Measurements from ENCODE around the gene KBTBD6.
"Not testable (repeated sequence)": the region's sequence is repeated elsewhere in the genome, so short reads cannot be mapped to it uniquely, and the experiment has no call there.

Gene KBTBD6

GRCh38 chr13:41107104-41107571 is 25.5 kb downstream of the KBTBD6 start:
- Histone ChIP-seq H3K9me3 (no peaks in the 10 kb centered on the region), H3K4me1 (no peaks in the 10 kb centered on the region), H3K4me3 (no peak overlapping the region), H3K27me3 (no peaks in the 10 kb centered on the region), H3K27ac (no peak overlapping the region), H3K36me3 (no peaks in the 10 kb centered on the region)
- intact Hi-C loops (cut with DNase I; ENCODE audit: low total_unique reads), result no loop called here
- TF ChIP-seq, protein P1, sequence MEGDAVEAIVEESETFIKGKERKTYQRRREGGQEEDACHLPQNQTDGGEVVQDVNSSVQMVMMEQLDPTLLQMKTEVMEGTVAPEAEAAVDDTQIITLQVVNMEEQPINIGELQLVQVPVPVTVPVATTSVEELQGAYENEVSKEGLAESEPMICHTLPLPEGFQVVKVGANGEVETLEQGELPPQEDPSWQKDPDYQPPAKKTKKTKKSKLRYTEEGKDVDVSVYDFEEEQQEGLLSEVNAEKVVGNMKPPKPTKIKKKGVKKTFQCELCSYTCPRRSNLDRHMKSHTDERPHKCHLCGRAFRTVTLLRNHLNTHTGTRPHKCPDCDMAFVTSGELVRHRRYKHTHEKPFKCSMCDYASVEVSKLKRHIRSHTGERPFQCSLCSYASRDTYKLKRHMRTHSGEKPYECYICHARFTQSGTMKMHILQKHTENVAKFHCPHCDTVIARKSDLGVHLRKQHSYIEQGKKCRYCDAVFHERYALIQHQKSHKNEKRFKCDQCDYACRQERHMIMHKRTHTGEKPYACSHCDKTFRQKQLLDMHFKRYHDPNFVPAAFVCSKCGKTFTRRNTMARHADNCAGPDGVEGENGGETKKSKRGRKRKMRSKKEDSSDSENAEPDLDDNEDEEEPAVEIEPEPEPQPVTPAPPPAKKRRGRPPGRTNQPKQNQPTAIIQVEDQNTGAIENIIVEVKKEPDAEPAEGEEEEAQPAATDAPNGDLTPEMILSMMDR (IDR thresholded peaks at IDR 0.05), result no peak
- no peak for DNase-seq

GRCh38 chr13:41099986-41100385 is 32.6 kb downstream of the KBTBD6 start:
- no peak overlapping the region for H3K4me3 ChIP-seq
- DNase-seq, result no peak
- intact Hi-C loops (cut with DNase I; ENCODE audit: low total_unique reads), result no loop called here
- H3K27ac ChIP-seq, result no peak overlapping the region
- H3K27me3 ChIP-seq, result no peaks in the 10 kb centered on the region
- TF ChIP-seq, protein P1 (IDR thresholded peaks at IDR 0.05), result no peak
- H3K36me3 ChIP-seq, result no peaks in the 10 kb centered on the region
- H3K9me3 ChIP-seq, result no peaks in the 10 kb centered on the region
- no peaks in the 10 kb centered on the region for H3K4me1 ChIP-seq

DNA sequence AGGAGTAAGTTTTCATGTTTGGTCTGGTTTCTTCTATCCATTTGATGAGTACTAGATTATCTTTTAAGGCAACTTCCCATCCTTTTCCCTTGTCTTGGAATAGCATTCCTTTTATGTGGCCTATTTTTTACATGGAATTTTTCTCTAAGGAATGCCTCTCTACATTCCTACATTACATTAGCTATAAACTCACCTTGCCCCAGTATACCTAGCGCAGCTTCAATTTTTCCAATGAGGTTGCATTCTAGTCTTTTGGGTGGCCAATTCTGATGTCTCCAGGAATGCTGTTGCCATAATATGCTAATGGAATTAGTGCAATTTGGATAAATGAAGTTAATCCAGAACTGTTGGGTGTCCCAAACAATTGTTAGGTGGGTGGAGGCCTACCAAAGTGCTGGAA is 33.8 kb downstream of the KBTBD6 start:
- H3K27ac ChIP-seq, result no peak overlapping the region
- intact Hi-C loops (cut with DNase I; ENCODE audit: low total_unique reads), result no loop called here

DNA sequence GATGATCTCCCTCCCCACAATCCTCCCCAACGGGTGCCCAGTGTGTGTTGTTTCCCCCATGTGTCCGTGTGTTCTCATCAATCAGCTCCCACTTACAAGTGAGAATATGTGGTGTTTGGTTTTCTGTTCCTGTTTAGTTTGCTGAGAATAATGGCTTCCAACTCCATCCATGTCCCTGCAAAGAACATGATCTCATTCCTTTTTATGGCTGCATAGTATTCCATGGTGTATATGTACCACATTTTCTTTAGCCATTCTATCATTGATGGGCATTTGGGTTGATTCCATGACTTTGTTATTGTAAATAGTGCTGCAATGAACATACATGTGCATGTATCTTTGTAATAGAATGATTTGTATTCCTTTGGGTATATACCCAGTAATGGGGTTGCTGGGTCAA is 36.9 kb downstream of the KBTBD6 start:
- intact Hi-C loops (cut with DNase I; ENCODE audit: low total_unique reads); H3K36me3 ChIP-seq: not testable (repeated sequence)

More for the DNA sequence above, 33.8 kb downstream of the KBTBD6 start:
- Histone ChIP-seq H3K4me3 (no peak overlapping the region), H3K36me3 (no peaks in the 10 kb centered on the region), H3K9me3 (no peaks in the 10 kb centered on the region), H3K4me1 (no peaks in the 10 kb centered on the region), H3K27me3 (no peaks in the 10 kb centered on the region)
- TF ChIP-seq, protein P1 (IDR thresholded peaks at IDR 0.05), result no peak
- DNase-seq, result no peak

DNA sequence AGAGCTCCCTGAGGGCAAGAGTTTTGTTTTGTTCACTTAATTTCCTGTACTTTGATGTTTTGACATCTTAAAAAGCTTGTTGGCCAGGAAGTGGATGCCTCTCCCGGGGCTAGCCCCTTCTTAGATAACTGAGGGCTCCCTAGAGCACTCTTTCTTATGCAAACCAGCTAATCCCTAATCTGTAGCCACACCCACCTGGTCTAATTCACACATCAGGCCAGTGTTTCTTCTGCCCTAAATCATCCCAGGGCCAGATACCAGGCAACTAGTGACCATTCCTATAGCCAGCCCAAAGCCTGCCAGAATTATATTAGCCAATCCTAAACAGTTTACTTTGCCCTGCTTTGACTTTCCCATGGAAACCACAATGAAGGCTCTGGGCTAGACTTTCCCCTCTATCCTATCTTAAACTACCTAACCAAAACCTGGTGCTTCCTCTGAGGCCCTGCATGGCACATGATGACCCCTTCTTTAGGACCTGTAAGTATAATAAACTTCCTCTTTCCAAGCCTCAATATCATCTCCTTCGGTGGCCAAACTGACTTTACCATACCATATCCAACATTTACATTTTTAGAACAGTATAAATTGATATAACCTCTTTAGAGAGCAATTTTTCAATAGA is 46.5 kb downstream of the KBTBD6 start:
- Histone ChIP-seq H3K9me3 (no peaks in the 10 kb centered on the region), H3K36me3 (peaks cover 18 to 35% (median 28%) of the 10 kb centered on the region in 3 donors), H3K4me3 (no peak overlapping the region), H3K27me3 (no peaks in the 10 kb centered on the region), H3K27ac (no peak overlapping the region), H3K4me1 (peaks cover 0 to 4% (median 0%) of the 10 kb centered on the region in 4 donors)
- intact Hi-C loops (cut with DNase I; ENCODE audit: low total_unique reads), result no loop called here
- TF ChIP-seq, protein P1 (IDR thresholded peaks at IDR 0.05), result no peak
- DNase-seq, result no peak

More for the DNA sequence above, 36.9 kb downstream of the KBTBD6 start:
- not testable (repeated sequence) for H3K4me1 ChIP-seq, DNase-seq, H3K9me3 ChIP-seq, H3K27ac ChIP-seq, H3K27me3 ChIP-seq, H3K4me3 ChIP-seq

- Histone ChIP-seq H3K4me3 (no peak overlapping the region), H3K9me3 (no peaks in the 10 kb centered on the region), H3K4me1 (no peaks in the 10 kb centered on the region), H3K36me3 (peaks cover 62 to 84% (median 63%) of the 10 kb centered on the region in 3 donors), H3K27me3 (no peaks in the 10 kb centered on the region), H3K27ac (no peak overlapping the region)
- DNase-seq, result no peak
- intact Hi-C loops (cut with DNase I; ENCODE audit: low total_unique reads), result no loop called here
- TF ChIP-seq, protein P1 (IDR thresholded peaks at IDR 0.05), result no peak
These were observed 52.9 kb downstream of the KBTBD6 start for GRCh38 chr13:41079725-41080124.

Data from tibial artery (tissue), 4 donors.